A549 (cell line): ENCODE results near the gene GYS1. TPM values are rescaled to one million over a fixed set of nuclear protein-coding genes. Genes with fewer than 3 reads are reported as not detected.

ENCODE experiments used
- ATAC-seq, 2 experiments: fragments of 200-7000 bp in 1 of 2; fragments of >200 bp in 1 of 2; cut with Nextera tagmentation in 1 of 2; cut with Tn5 transposase in 1 of 2; 3 replicates each; pipeline versions ENCODE4 v1.8.0 to v1.9.1; 2018 to 2020; ENCODE audit warnings: mild to moderate bottlenecking in 1 of 2, moderate library complexity in 1 of 2
- CTCF ChIA-PET: fragments of 300-600 bp; sonication (Branson Sonifier 250); formaldehyde crosslinking; extraction: SDS; loops from one replicate; lab custom pipeline; 2021; ENCODE audit warnings: antibody characterized with exemption, inconsistent platforms; lab: Yijun Ruan, JAX
- POLR2A ChIA-PET: fragments of 350-600 bp; formaldehyde crosslinking; extraction: SDS; loops from one replicate; lab custom pipeline; 2021; ENCODE audit warnings: antibody characterized with exemption, inconsistent platforms; lab: Yijun Ruan, JAX
- DNase-seq, 2 experiments: peaks; one replicate each; pipeline versions ENCODE4 v3.0.0 to v3.0.0-alpha.2; 2011 to 2016; ENCODE audit warnings: low read depth in 1 of 2, low spot score in 1 of 2
- FAIRE-seq: peaks from 2 replicates; lab custom pipeline; 2011; peaks lifted over from hg19 to GRCh38; lab: Jason Lieb, UNC
- H3K27ac ChIP-seq, 2 experiments: fragments of >200 bp; sonication (Bioruptor Twin); formaldehyde crosslinking; 3 replicates each; pipeline ENCODE4 v1.5.1; 2016 to 2017
- H3K4me1 ChIP-seq: fragments of >200 bp; sonication (Bioruptor Twin); formaldehyde crosslinking; 3 replicates; pipeline ENCODE4 v1.6.1; 2016
- H3K4me2 ChIP-seq: fragments of >200 bp; sonication (Bioruptor Twin); formaldehyde crosslinking; 3 replicates; pipeline ENCODE4 v1.6.1; 2016
- H3K4me3 ChIP-seq: fragments of >200 bp; sonication (Bioruptor Twin); formaldehyde crosslinking; 3 replicates; pipeline ENCODE4 v1.5.1; 2016
- H3K9me3 ChIP-seq: fragments of >200 bp; sonication (Bioruptor Twin); formaldehyde crosslinking; 3 replicates; pipeline ENCODE4 v1.6.1; 2016
- BCL3 ChIP-seq: fragments of >200 bp; sonication (Bioruptor Twin); formaldehyde crosslinking; IDR thresholded peaks from 3 replicates; pipeline ENCODE4 v1.6.1; 2016
- CTCF ChIP-seq: fragments of >200 bp; sonication (Bioruptor Twin); formaldehyde crosslinking; IDR thresholded peaks from 3 replicates; pipeline ENCODE4 v1.5.1; 2016
- E2F6 ChIP-seq: IDR thresholded peaks from 2 replicates; pipeline ENCODE4 v1.6.1; 2012; ENCODE audit warnings: low read depth, borderline replicate concordance
- EHMT2 ChIP-seq: fragments of 200-600 bp; sonication (generic); IDR thresholded peaks from 2 replicates; pipeline ENCODE4 v1.6.1; 2016; ENCODE audit warnings: antibody characterized with exemption, low read depth, mild to moderate bottlenecking, moderate library complexity
- FOSL2 ChIP-seq, 2 experiments: fragments of 450-650 bp in 1 of 2; fragments of >200 bp in 1 of 2; sonication (Bioruptor Twin) in 1 of 2; formaldehyde crosslinking; IDR thresholded peaks; 2 replicates each; pipeline versions ENCODE4 v1.5.0 to v1.6.1; 2016 to 2020; ENCODE audit warnings: mild to moderate bottlenecking in 1 of 2, moderate library complexity in 1 of 2
- GATA3 ChIP-seq: IDR thresholded peaks from 2 replicates; pipeline ENCODE4 v1.6.1; 2012; ENCODE audit warnings: borderline replicate concordance
- HEYL ChIP-seq: fragments of 250-450 bp; sonication (Bioruptor Pico); IDR thresholded peaks from 2 replicates; pipeline ENCODE4 v1.8.0; 2021; ENCODE audit warnings: mild to moderate bottlenecking, moderate library complexity
- JUN ChIP-seq, 2 experiments: fragments of >200 bp; sonication (Bioruptor Twin); formaldehyde crosslinking; IDR thresholded peaks; 2 replicates in 1 of 2; 3 replicates in 1 of 2; pipeline ENCODE4 v1.6.1; 2016 to 2017
- KDM5A ChIP-seq: fragments of 200-600 bp; sonication (generic); IDR thresholded peaks from 2 replicates; pipeline ENCODE4 v1.6.1; 2016; ENCODE audit warnings: antibody characterized with exemption, mild to moderate bottlenecking
- MAX ChIP-seq: IDR thresholded peaks from 2 replicates; pipeline ENCODE4 v1.6.1; 2012
- NFE2L2 ChIP-seq: fragments of 150-350 bp; conservative IDR thresholded peaks from 2 replicates; pipeline ENCODE4 v1.6.1; 2014; ENCODE audit warnings: low read length
- NPAS2 ChIP-seq: fragments of 250-450 bp; sonication (Bioruptor Pico); IDR thresholded peaks from 2 replicates; pipeline ENCODE4 v1.8.0; 2022; ENCODE audit warnings: mild to moderate bottlenecking, moderate library complexity, borderline replicate concordance
- NR3C1 ChIP-seq: fragments of >200 bp; sonication (Bioruptor Twin); formaldehyde crosslinking; IDR thresholded peaks from 3 replicates; pipeline ENCODE4 v1.6.1; 2017
- PBX3 ChIP-seq: IDR thresholded peaks from 2 replicates; pipeline ENCODE4 v1.6.1; 2012
- SMC3 ChIP-seq: fragments of >200 bp; sonication (Bioruptor Twin); formaldehyde crosslinking; IDR thresholded peaks from 3 replicates; pipeline ENCODE4 v1.6.1; 2018; ENCODE audit warnings: inconsistent platforms
- TFCP2L1 ChIP-seq: fragments of 250-450 bp; sonication (Bioruptor Pico); IDR thresholded peaks from 2 replicates; pipeline ENCODE4 v1.5.0; 2021; ENCODE audit warnings: mild to moderate bottlenecking
- ZC3H11A ChIP-seq: fragments of 450-650 bp; IDR thresholded peaks from 2 replicates; pipeline ENCODE4 v1.6.1; 2014; ENCODE audit warnings: antibody characterized with exemption, mild to moderate bottlenecking
- ZFP36 ChIP-seq: fragments of 450-650 bp; IDR thresholded peaks from 2 replicates; pipeline ENCODE4 v1.6.1; 2014; ENCODE audit warnings: borderline replicate concordance; ENCODE audit not compliant: partially characterized antibody
- WGBS: methylation state at CpG from one replicate; pipeline ENCODE4 v1.1.6; 2017; ENCODE audit errors: missing lambda C conversion rate; 5-methylcytosine and 5-hydroxymethylcytosine counted together
- polyA plus RNA-seq, 4 experiments: library from polyadenylated mRNA; depleted of rRNA in 3 of 4; stranded (reverse); fragments of >200 nt; fragmentation: RNase III in 1 of 4; extraction: RNeasy Plus Mini Kit Qiagen cat#74134 plus additional on column Dnase treatment in 1 of 4; gene quantifications; 2 replicates in 3 of 4; 3 replicates in 1 of 4; pipeline ENCODE4 v1.2.3, GENCODE V29; 2011 to 2017

GYS1 gene
- polyA plus RNA-seq, 2 of the 4 experiments (the other 2 are of a cell fraction) = 10.3 to 24.8 TPM

GRCh38 chr19:49022116-49022515 lies 29.0 kb upstream of the GYS1 start:
- DNase-seq (no peak), ATAC-seq (no peak), FAIRE-seq (no peak)
- WGBS = 86% methylated on average over 9 of the region's 9 CpGs
- peaks cover 14% of the 10 kb centered on the region; the same call in 2 of the 3 replicates for H3K4me1 ChIP-seq
- CTCF ChIA-PET = interaction anchor here (0.5 to 4.8 kb wide), 11 partner anchors 10 to 204 kb away, joined by 3 to 29 read pairs (median 4); partner anchors contain the start of genes KCNA7 and RUVBL2
- H3K9me3 ChIP-seq = no peaks in the 10 kb centered on the region
- H3K4me2 ChIP-seq = no peak overlapping the region
- H3K27ac ChIP-seq = no peak overlapping the region
- TF ChIP-seq NR3C1 (no peak), NFE2L2 (no peak), GATA3 (no peak), TFCP2L1 (CRISPR knock-in tag) (no peak), CTCF (no peak)
- POLR2A ChIA-PET = interaction anchor here (1.0 kb wide), 1 partner anchor 13 kb away, joined by 3 read pairs; no protein-coding TSS in a partner anchor
- no peak overlapping the region for H3K4me3 ChIP-seq

GRCh38 chr19:49020931-49021895 lies 28.1 kb upstream of the GYS1 start:
- H3K27ac ChIP-seq = no peak overlapping the region
- H3K4me1 ChIP-seq = peaks cover 14% of the 10 kb centered on the region; the same call in 2 of the 3 replicates
- DNase-seq (peak in 1 of 2 experiments; percentile 55), FAIRE-seq (no peak), ATAC-seq (peak; percentile 5 to 10; a peak in 5 of 6 replicates)
- CTCF ChIA-PET = interaction anchor here (0.5 to 21.8 kb wide), 17 partner anchors 9 to 205 kb away, joined by 3 to 408 read pairs (median 4); partner anchors contain the start of genes GYS1, KCNA7 and RUVBL2
- H3K4me3 ChIP-seq = no peak overlapping the region
- 67% methylated on average over 16 of the region's 16 CpGs for WGBS
- no peak overlapping the region for H3K4me2 ChIP-seq
- H3K9me3 ChIP-seq = no peaks in the 10 kb centered on the region
- POLR2A ChIA-PET = interaction anchor here (1.0 to 1.3 kb wide), 2 partner anchors 13 to 149 kb away, joined by 3 read pairs; partner anchors contain the start of gene PPP1R15A
- TF ChIP-seq PBX3 (0 out of 2 replicates have a peak, but pooled peaks have one; percentile 32), FOSL2 (IDR thresholded peaks at IDR 0.05) (no peak), FOSL2 (CRISPR knock-in tag; IDR thresholded peaks at IDR 0.05) (peak; percentile 67), E2F6 (no peak), EHMT2 (no peak), JUN (IDR thresholded peaks at IDR 0.05) (peak in 1 of 2 experiments; percentile 14; a peak in 1 of 5 replicates)

- Histone ChIP-seq H3K9me3 (no peaks in the 10 kb centered on the region), H3K4me2 (no peak overlapping the region), H3K4me3 (no peak overlapping the region), H3K4me1 (peaks cover 14% of the 10 kb centered on the region; the same call in 2 of the 3 replicates), H3K27ac (no peak overlapping the region)
- peak in 1 of 2 experiments; percentile 1; a peak in 2 of 6 replicates for ATAC-seq
- no peak for DNase-seq
- POLR2A ChIA-PET = interaction anchor here (1.3 kb wide), 1 partner anchor 148 kb away, joined by 3 read pairs; the partner anchor contains the start of gene PPP1R15A
- CTCF ChIA-PET = interaction anchor here (0.5 to 21.8 kb wide), 11 partner anchors 14 to 187 kb away, joined by 3 to 408 read pairs (median 6); partner anchors contain the start of genes GYS1, KCNA7, NTF4 and RUVBL2
- TF ChIP-seq ZFP36 (no peak), ZC3H11A (no peak), MAX (no peak), BCL3 (no peak), NPAS2 (CRISPR knock-in tag) (no peak), HEYL (CRISPR knock-in tag) (no peak), KDM5A (no peak), FOSL2 (IDR thresholded peaks at IDR 0.05) (no peak), FOSL2 (CRISPR knock-in tag; IDR thresholded peaks at IDR 0.05) (no peak), SMC3 (no peak)
- 95% methylated on average over 11 of the region's 11 CpGs for WGBS
- FAIRE-seq = no peak
Observed at GRCh38 chr19:49020342-49020741, 27.2 kb upstream of the GYS1 start.
